ENCODE measurements around the gene PSTPIP2.

DNA sequence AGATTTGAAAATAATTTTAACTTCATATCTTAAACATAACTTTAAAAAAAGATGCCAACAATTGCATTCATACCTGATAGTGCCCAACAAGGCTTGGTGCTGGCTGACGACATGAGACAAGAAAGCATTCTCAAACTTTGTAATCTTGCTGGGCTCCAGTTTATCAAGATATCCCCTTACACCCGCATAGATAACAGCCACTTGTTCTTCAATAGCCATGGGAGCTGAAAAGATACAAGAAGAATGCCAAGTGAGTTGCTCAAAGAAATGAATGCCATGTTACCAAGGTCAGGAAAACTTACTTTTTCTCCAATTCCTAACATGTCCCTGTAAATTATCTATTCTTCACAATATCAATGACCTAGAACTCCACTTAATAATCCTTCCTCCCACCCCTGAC is 12.4 kb upstream of the PSTPIP2 start:
- TF ChIP-seq, protein P1, sequence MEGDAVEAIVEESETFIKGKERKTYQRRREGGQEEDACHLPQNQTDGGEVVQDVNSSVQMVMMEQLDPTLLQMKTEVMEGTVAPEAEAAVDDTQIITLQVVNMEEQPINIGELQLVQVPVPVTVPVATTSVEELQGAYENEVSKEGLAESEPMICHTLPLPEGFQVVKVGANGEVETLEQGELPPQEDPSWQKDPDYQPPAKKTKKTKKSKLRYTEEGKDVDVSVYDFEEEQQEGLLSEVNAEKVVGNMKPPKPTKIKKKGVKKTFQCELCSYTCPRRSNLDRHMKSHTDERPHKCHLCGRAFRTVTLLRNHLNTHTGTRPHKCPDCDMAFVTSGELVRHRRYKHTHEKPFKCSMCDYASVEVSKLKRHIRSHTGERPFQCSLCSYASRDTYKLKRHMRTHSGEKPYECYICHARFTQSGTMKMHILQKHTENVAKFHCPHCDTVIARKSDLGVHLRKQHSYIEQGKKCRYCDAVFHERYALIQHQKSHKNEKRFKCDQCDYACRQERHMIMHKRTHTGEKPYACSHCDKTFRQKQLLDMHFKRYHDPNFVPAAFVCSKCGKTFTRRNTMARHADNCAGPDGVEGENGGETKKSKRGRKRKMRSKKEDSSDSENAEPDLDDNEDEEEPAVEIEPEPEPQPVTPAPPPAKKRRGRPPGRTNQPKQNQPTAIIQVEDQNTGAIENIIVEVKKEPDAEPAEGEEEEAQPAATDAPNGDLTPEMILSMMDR (IDR thresholded peaks at IDR 0.05 in 8 of 11, conservative IDR thresholded peaks at IDR 0.05 in 3 of 11), result no peak
- no peak for TF ChIP-seq POLR2A (IDR thresholded peaks at IDR 0.05)

Data from spleen (tissue), 7 donors.